Breast epithelium (tissue), 3 donors: ENCODE data around the gene PPP4R4.

Experiments
- POLR2A ChIP-seq: fragments of 450-650 bp; IDR thresholded peaks from one replicate; pipeline ENCODE4 v1.6.1; 2016; ENCODE audit warnings: antibody characterized with exemption, mild to moderate bottlenecking, moderate library complexity
- TF ChIP-seq, protein P1 (sequence below), 3 donors: fragments of 450-650 bp; IDR thresholded peaks; one replicate each; pipeline ENCODE4 v1.5.1; 2016 to 2017; ENCODE audit warnings: antibody characterized with exemption in 3 of 3, mild to moderate bottlenecking in 3 of 3, moderate library complexity in 3 of 3

DNA sequence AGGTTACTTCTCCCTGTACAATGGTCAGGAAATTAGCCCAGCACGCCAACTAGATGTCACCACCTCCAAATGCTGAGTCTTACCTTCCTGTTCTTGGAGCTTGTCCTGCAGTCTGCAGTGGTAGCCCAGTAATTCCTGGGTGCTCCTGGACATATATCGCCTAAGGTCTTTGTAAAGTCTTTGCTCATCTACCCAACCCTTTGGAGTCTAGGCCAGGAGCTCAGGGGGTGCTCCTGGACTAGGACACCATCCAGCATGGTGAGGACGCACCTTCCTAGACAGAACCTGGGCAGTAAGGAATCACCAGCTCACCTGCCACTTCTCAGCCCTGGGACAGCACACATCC lies 118.4 kb downstream of the PPP4R4 start:
- TF ChIP-seq, protein P1, sequence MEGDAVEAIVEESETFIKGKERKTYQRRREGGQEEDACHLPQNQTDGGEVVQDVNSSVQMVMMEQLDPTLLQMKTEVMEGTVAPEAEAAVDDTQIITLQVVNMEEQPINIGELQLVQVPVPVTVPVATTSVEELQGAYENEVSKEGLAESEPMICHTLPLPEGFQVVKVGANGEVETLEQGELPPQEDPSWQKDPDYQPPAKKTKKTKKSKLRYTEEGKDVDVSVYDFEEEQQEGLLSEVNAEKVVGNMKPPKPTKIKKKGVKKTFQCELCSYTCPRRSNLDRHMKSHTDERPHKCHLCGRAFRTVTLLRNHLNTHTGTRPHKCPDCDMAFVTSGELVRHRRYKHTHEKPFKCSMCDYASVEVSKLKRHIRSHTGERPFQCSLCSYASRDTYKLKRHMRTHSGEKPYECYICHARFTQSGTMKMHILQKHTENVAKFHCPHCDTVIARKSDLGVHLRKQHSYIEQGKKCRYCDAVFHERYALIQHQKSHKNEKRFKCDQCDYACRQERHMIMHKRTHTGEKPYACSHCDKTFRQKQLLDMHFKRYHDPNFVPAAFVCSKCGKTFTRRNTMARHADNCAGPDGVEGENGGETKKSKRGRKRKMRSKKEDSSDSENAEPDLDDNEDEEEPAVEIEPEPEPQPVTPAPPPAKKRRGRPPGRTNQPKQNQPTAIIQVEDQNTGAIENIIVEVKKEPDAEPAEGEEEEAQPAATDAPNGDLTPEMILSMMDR (IDR thresholded peaks at IDR 0.05), result no peak
- TF ChIP-seq POLR2A, result no peak
